ENCODE results near the gene TET2. TPM values are rescaled to one million over a fixed set of nuclear protein-coding genes. Genes with fewer than 3 reads are reported as not detected.

Gene TET2
- total RNA-seq, 1 donor from 2014 or later: 23.3 TPM

GRCh38 chr4:105276361-105277104 lies 129.9 kb downstream of the TET2 start:
- no peaks in the 10 kb centered on the region for H3K4me1 Mint-ChIP-seq
- no peak for TF ChIP-seq CTCF (conservative IDR thresholded peaks at IDR 0.05)
- no peaks in the 10 kb centered on the region for H3K9me3 Mint-ChIP-seq
- H3K27ac Mint-ChIP-seq (ENCODE audit: unreplicated experiment): no peak overlapping the region
- H3K4me3 Mint-ChIP-seq: no peak overlapping the region
- peaks cover 36% of the 10 kb centered on the region for H3K36me3 Mint-ChIP-seq (ENCODE audit: low read depth)
- H3K27me3 Mint-ChIP-seq (ENCODE audit: low read depth): no peaks in the 10 kb centered on the region
- DNase-seq (ENCODE audit: low read depth, low spot score): no peak

GRCh38 chr4:105277702-105278101 lies 131.0 kb downstream of the TET2 start:
- Mint-ChIP-seq H3K4me3 (no peak overlapping the region), H3K9me3 (peaks cover 3% of the 10 kb centered on the region), H3K27ac (ENCODE audit: unreplicated experiment) (no peak overlapping the region), H3K27me3 (ENCODE audit: low read depth) (no peaks in the 10 kb centered on the region), H3K4me1 (no peaks in the 10 kb centered on the region), H3K36me3 (ENCODE audit: low read depth) (peaks cover 30% of the 10 kb centered on the region)
- no peak for TF ChIP-seq CTCF (conservative IDR thresholded peaks at IDR 0.05)
- no peak for DNase-seq (ENCODE audit: low read depth, low spot score)

- H3K27ac Mint-ChIP-seq (ENCODE audit: unreplicated experiment): no peak overlapping the region
- peaks cover 23% of the 10 kb centered on the region for H3K36me3 Mint-ChIP-seq (ENCODE audit: low read depth)
- H3K4me3 Mint-ChIP-seq: no peak overlapping the region
- H3K27me3 Mint-ChIP-seq (ENCODE audit: low read depth): no peaks in the 10 kb centered on the region
- no peak for DNase-seq (ENCODE audit: low read depth, low spot score)
- H3K4me1 Mint-ChIP-seq: no peaks in the 10 kb centered on the region
- peaks cover 3% of the 10 kb centered on the region for H3K9me3 Mint-ChIP-seq
- TF ChIP-seq CTCF (conservative IDR thresholded peaks at IDR 0.05): no peak
Measured at GRCh38 chr4:105279314-105279713, 132.6 kb downstream of the TET2 start.

GRCh38 chr4:105280338-105281123 lies 133.9 kb downstream of the TET2 start:
- Mint-ChIP-seq H3K27ac (ENCODE audit: unreplicated experiment) (no peak overlapping the region), H3K27me3 (ENCODE audit: low read depth) (no peaks in the 10 kb centered on the region), H3K4me3 (no peak overlapping the region), H3K9me3 (peaks cover 3% of the 10 kb centered on the region), H3K4me1 (no peaks in the 10 kb centered on the region), H3K36me3 (ENCODE audit: low read depth) (peaks cover 11% of the 10 kb centered on the region)
- no peak for TF ChIP-seq CTCF (conservative IDR thresholded peaks at IDR 0.05)
- no peak for DNase-seq (ENCODE audit: low read depth, low spot score)

- TF ChIP-seq CTCF (conservative IDR thresholded peaks at IDR 0.05): no peak
- H3K4me1 Mint-ChIP-seq: no peaks in the 10 kb centered on the region
- no peak for DNase-seq (ENCODE audit: low read depth, low spot score)
- H3K9me3 Mint-ChIP-seq: peaks cover 3% of the 10 kb centered on the region
- peaks cover 8% of the 10 kb centered on the region for H3K36me3 Mint-ChIP-seq (ENCODE audit: low read depth)
- no peak overlapping the region for H3K4me3 Mint-ChIP-seq
- no peaks in the 10 kb centered on the region for H3K27me3 Mint-ChIP-seq (ENCODE audit: low read depth)
- H3K27ac Mint-ChIP-seq (ENCODE audit: unreplicated experiment): no peak overlapping the region
Measured at GRCh38 chr4:105281124-105281415, 134.4 kb downstream of the TET2 start.
